Endothelial cell (in vitro differentiated cells): Measurements from ENCODE around the gene TPRG1L. TPM values are rescaled to one million over a fixed set of nuclear protein-coding genes. Genes with fewer than 3 reads are reported as not detected.
"Not testable (repeated sequence)": the region's sequence is repeated elsewhere in the genome, so short reads cannot be mapped to it uniquely, and the experiment has no call there.

Source experiments
- DNase-seq: peaks from one replicate; pipeline ENCODE4 v3.0.0; 2021; ENCODE audit warnings: low spot score
- H3K27ac Mint-ChIP-seq: one replicate; pipeline ENCODE4 v1.8.0; 2021; ENCODE audit warnings: mixed read lengths, inconsistent platforms; ENCODE audit not compliant: unreplicated experiment
- H3K27me3 Mint-ChIP-seq: one replicate; pipeline ENCODE4 v1.8.0; 2021; ENCODE audit warnings: mild to moderate bottlenecking, moderate library complexity, mixed read lengths, inconsistent platforms; ENCODE audit not compliant: unreplicated experiment
- H3K36me3 Mint-ChIP-seq: one replicate; pipeline ENCODE4 v1.8.0; 2021; ENCODE audit warnings: mild to moderate bottlenecking, low read depth, mixed read lengths, inconsistent platforms; ENCODE audit not compliant: unreplicated experiment
- H3K4me1 Mint-ChIP-seq: one replicate; pipeline ENCODE4 v1.8.0; 2021; ENCODE audit warnings: mild to moderate bottlenecking, mixed read lengths, inconsistent platforms; ENCODE audit not compliant: unreplicated experiment
- H3K4me3 Mint-ChIP-seq: one replicate; pipeline ENCODE4 v1.8.0; 2021; ENCODE audit warnings: mild to moderate bottlenecking, mixed read lengths, inconsistent platforms; ENCODE audit not compliant: unreplicated experiment
- H3K9me3 Mint-ChIP-seq: one replicate; pipeline ENCODE4 v1.8.0; 2021; ENCODE audit warnings: mixed read lengths, inconsistent platforms; ENCODE audit not compliant: unreplicated experiment
- long read RNA-seq: library from polyadenylated mRNA; unstranded; transcript quantifications from one replicate; pipeline ENCODE4 v2.0.0, GENCODE V29; 2020; ENCODE audit not compliant: unreplicated experiment
- total RNA-seq: library from RNA; stranded (reverse); fragmentation: NEBNext Ultra II Directional; extraction: Animal tissue kit (Norgen Biotek cat#: 25700); gene quantifications from one replicate; pipeline ENCODE4 v1.2.1, GENCODE V29; 2021; ENCODE audit not compliant: unreplicated experiment
- TF ChIP-seq, protein P1 (sequence below): fragments of 200-600 bp; sonication (generic); IDR thresholded peaks from one replicate; pipeline ENCODE4 v1.5.0; 2021; ENCODE audit warnings: antibody characterized with exemption; ENCODE audit not compliant: unreplicated experiment

TPRG1L gene
- 35.2 TPM for total RNA-seq
- long read RNA-seq, partial matches to known transcripts, result 4 of 5 reads
- long read RNA-seq, other reads (novel, unspliced or antisense), result 1 of 5 reads

DNA sequence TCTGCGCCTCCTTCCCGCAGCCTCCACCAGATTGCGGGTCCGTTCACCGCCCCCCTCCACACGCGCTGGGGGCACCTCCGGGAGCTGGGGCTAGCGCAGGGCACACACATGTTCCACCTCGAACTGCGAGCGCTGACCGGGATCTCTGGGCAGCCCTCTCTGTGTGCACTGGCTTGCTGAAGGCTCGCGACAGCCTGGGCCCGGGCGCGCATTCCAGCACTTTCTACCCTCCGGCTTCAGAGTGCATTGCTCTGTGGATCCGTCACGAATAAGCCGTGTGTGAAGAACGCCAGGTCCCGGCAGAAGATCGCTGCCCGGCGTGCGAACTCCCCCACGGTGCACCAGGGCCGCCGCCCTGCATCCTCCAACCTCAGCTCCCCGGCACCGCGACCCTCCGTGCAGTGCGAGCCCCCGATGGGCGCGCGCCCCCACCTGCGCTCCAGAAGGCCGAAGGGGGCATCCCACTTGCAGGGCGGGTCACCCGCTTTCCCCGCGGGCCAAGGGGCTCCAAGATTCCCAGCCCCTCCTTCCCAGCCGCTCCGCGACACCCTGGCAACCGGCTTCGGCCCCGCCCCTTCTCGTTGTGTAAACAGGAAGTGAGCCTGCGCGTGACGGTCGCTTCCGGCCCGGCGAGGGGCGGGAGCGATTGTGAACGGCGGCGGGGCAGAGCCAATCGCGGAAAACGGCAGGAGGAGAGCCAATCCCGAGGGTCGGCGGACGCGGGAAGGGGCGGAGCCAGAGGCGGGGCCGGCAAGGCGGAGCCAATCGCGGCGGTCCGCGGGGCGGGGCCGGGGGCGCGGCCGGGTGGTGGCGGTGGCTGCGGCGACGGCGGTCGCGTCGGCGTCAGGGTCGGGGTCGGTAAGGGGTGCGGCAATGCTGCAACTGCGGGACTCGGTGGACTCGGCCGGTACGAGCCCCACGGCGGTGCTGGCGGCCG is at the start of gene TPRG1L:
TSS of gene TPRG1L (plus strand) at position 816 of the 937 bp plus-strand sequence. CDS start at position 874, 58 bp downstream.
- peak; percentile 99 for DNase-seq
- H3K9me3 Mint-ChIP-seq, result no peaks in the 10 kb centered on the region

DNA sequence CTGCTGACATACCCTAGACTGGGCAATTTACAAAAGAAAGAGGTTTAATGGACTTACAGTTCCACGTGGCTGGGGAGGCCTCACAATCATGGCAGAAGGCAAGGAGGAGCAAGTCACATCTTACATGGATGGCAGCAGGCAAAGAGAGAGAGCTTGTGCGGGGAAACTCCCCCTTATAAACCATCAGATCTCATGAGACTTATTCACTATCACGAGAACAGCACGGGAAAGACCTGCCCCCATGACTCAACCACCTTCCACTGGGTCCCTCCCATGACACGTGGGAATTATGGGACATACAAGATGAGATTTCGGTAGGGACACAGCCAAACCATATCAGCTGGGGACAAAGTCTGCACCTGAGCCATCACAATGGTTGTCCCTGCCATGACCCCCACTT is 49.3 kb upstream of the TPRG1L start:
- H3K27ac Mint-ChIP-seq, result not testable (repeated sequence)

More for the DNA sequence above, at the start of gene TPRG1L:
- H3K4me3 Mint-ChIP-seq, result peak within 1 kb of the TSS; percentile 93
- peak within 1 kb of the TSS; percentile 85 for H3K27ac Mint-ChIP-seq
- peaks cover 14% of the 10 kb centered on the region for H3K36me3 Mint-ChIP-seq
- TF ChIP-seq, protein P1, sequence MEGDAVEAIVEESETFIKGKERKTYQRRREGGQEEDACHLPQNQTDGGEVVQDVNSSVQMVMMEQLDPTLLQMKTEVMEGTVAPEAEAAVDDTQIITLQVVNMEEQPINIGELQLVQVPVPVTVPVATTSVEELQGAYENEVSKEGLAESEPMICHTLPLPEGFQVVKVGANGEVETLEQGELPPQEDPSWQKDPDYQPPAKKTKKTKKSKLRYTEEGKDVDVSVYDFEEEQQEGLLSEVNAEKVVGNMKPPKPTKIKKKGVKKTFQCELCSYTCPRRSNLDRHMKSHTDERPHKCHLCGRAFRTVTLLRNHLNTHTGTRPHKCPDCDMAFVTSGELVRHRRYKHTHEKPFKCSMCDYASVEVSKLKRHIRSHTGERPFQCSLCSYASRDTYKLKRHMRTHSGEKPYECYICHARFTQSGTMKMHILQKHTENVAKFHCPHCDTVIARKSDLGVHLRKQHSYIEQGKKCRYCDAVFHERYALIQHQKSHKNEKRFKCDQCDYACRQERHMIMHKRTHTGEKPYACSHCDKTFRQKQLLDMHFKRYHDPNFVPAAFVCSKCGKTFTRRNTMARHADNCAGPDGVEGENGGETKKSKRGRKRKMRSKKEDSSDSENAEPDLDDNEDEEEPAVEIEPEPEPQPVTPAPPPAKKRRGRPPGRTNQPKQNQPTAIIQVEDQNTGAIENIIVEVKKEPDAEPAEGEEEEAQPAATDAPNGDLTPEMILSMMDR, result no peak
- H3K4me1 Mint-ChIP-seq, result peaks cover 23% of the 10 kb centered on the region
- peaks cover 10% of the 10 kb centered on the region for H3K27me3 Mint-ChIP-seq

DNA sequence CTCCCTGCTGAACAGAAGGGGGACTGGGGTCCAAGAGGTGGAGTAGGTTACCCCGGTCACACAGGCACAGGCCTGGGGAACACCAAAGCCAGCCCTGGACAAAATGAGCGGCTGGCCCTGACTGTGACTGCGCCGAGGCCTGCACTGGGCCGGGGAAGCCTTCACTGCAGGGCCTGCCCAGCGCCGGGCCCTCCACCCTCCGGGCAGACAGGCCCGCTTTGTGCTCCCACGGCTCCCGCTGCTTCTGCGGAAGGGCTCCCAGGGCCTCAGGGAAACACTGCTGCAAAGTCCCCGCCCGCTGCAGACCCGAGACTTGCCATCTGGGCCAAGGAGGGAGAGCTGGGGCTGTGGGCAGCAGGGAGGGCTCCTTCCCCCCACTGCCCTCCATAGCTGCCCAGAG is 48.8 kb upstream of the TPRG1L start:
- Mint-ChIP-seq H3K4me3 (no peak overlapping the region), H3K9me3 (no peaks in the 10 kb centered on the region), H3K36me3 (peaks cover 2% of the 10 kb centered on the region), H3K27ac (no peak overlapping the region), H3K27me3 (peaks cover 13% of the 10 kb centered on the region), H3K4me1 (peaks cover 10% of the 10 kb centered on the region)
- TF ChIP-seq, protein P1, result no peak
- no peak for DNase-seq

More for the DNA sequence above, 49.3 kb upstream of the TPRG1L start:
- not testable (repeated sequence) for H3K36me3 Mint-ChIP-seq, H3K9me3 Mint-ChIP-seq, DNase-seq, H3K4me3 Mint-ChIP-seq
- Mint-ChIP-seq H3K4me1 (peaks cover 10% of the 10 kb centered on the region), H3K27me3 (peaks cover 13% of the 10 kb centered on the region)

DNA sequence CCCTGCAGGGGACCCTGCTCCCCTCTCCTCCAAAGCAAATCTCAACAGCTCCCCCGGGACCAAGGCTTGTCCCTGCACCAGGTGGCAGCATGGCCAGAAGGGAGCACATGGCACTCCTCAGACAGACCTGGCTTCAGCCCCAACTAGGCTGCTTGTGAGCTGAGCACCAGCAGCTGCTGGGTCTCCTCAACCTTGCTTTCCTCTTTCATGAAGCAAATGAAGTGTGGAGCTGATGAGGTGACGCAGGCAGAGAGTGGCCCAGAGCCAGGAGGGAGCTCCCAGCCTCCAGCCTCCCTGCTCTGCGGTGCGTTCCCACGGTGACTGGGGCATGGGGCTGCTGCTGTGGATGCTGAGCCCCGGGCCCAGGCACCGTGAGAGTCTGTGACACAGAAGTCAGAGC is 47.5 kb upstream of the TPRG1L start:
- Mint-ChIP-seq H3K9me3 (no peaks in the 10 kb centered on the region), H3K27me3 (peaks cover 13% of the 10 kb centered on the region), H3K36me3 (peaks cover 4% of the 10 kb centered on the region)

DNA sequence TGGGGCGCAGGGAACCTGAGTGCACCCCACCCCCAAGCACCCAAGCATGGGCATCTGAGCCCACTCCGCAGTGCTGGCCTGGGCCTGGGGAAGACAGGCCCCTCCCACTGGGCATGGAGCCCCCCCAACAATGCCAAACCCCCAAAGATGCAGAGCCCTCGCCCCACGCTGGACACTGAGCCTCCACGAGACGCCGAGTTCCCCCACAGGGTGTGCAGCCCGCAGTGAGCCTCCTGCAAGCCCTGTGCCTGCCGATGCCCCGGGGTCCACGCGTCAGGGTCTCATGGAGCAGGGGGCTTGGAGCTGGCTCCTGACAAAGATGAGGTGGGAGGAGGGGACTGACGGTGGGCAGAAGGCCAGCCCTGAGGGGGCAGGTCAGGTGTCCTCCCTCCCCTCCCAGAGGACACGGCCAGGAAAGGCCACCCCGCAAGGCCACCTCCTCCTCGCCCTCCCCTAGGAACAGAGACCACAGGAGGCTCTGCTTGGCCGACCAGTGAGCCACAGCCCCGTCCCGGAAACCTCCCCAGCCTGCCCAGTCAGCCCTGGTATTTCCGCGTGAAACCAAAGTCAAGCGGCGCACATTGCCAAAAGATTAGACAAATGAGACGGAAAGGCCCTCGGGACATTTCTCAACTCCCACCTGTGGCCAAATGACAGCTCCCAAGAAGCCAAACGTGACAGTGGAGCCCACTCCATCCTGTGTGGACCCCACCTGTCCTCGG is 46.9 kb upstream of the TPRG1L start:
- H3K4me1 Mint-ChIP-seq, result peaks cover 27% of the 10 kb centered on the region
- peaks cover 17% of the 10 kb centered on the region for H3K27me3 Mint-ChIP-seq
- H3K27ac Mint-ChIP-seq, result peak overlapping the region; percentile 70
- no peak for DNase-seq
- TF ChIP-seq, protein P1, result no peak
- no peaks in the 10 kb centered on the region for H3K9me3 Mint-ChIP-seq
- H3K36me3 Mint-ChIP-seq, result peaks cover 7% of the 10 kb centered on the region
- H3K4me3 Mint-ChIP-seq, result no peak overlapping the region

More for the DNA sequence above, 47.5 kb upstream of the TPRG1L start:
- Mint-ChIP-seq H3K27ac (no peak overlapping the region), H3K4me1 (peaks cover 21% of the 10 kb centered on the region), H3K4me3 (peak overlapping the region; percentile 31)
- no peak for DNase-seq
- TF ChIP-seq, protein P1, result no peak
